SK-N-SH treated with all-trans-retinoic acid at 6 μM for 48 hours (cell line): Measurements from ENCODE around the gene CHEK2.

Experiments used
- ATAC-seq: fragments of 200-7000 bp; cut with Tn5 transposase; 3 replicates; pipeline ENCODE4 v1.9.1; 2020; ENCODE audit warnings: mild to moderate bottlenecking, moderate library complexity
- ARNTL ChIP-seq: fragments of 450-650 bp; formaldehyde crosslinking; IDR thresholded peaks from 2 replicates; pipeline ENCODE4 v1.5.0; 2020; ENCODE audit warnings: low read depth, mild to moderate bottlenecking, moderate library complexity, borderline replicate concordance
- BACH2 ChIP-seq: fragments of 250-450 bp; sonication (Bioruptor Pico); IDR thresholded peaks from 2 replicates; pipeline ENCODE4 v1.9.0; 2021; ENCODE audit warnings: mild to moderate bottlenecking, borderline replicate concordance
- CSDC2 ChIP-seq: fragments of 250-450 bp; sonication (Bioruptor Pico); IDR thresholded peaks from 2 replicates; pipeline ENCODE4 v1.5.0; 2020; ENCODE audit warnings: mild to moderate bottlenecking, moderate library complexity
- ESRRG ChIP-seq: fragments of 250-450 bp; sonication (Bioruptor Pico); IDR thresholded peaks from 2 replicates; pipeline ENCODE4 v1.6.1; 2021; ENCODE audit warnings: mild to moderate bottlenecking
- GLIS3 ChIP-seq: fragments of 250-450 bp; sonication (Bioruptor Pico); IDR thresholded peaks from 2 replicates; pipeline ENCODE4 v1.5.0; 2020; ENCODE audit warnings: mild to moderate bottlenecking, moderate library complexity
- ISL1 ChIP-seq: fragments of 250-450 bp; sonication (Bioruptor Pico); IDR thresholded peaks from 2 replicates; pipeline ENCODE4 v2.1.2; 2022; ENCODE audit warnings: mild to moderate bottlenecking, moderate library complexity
- OSR1 ChIP-seq: fragments of 250-450 bp; sonication (Bioruptor Pico); IDR thresholded peaks from 2 replicates; pipeline ENCODE4 v1.8.0; 2022; ENCODE audit warnings: moderate library complexity, mild to moderate bottlenecking, inconsistent platforms
- RARB ChIP-seq: fragments of 250-450 bp; sonication (Bioruptor Pico); IDR thresholded peaks from 2 replicates; pipeline ENCODE4 v1.8.0; 2021; ENCODE audit warnings: mild to moderate bottlenecking, moderate library complexity
- SNAI2 ChIP-seq: fragments of 250-450 bp; sonication (Bioruptor Pico); IDR thresholded peaks from 2 replicates; pipeline ENCODE4 v1.5.0; 2020; ENCODE audit warnings: mild to moderate bottlenecking, moderate library complexity
- TCF4 ChIP-seq: fragments of 250-450 bp; sonication (Bioruptor Pico); IDR thresholded peaks from 2 replicates; pipeline ENCODE4 v1.8.0; 2021; ENCODE audit warnings: mild to moderate bottlenecking, moderate library complexity, borderline replicate concordance
- TOX ChIP-seq: fragments of 250-450 bp; sonication (Bioruptor Pico); IDR thresholded peaks from 2 replicates; pipeline ENCODE4 v1.8.0; 2021; ENCODE audit warnings: mild to moderate bottlenecking, moderate library complexity, borderline replicate concordance
- ZC3H10 ChIP-seq: fragments of 250-450 bp; sonication (Bioruptor Pico); IDR thresholded peaks from 2 replicates; pipeline ENCODE4 v1.5.1; 2021; ENCODE audit warnings: mild to moderate bottlenecking, moderate library complexity
- ZFP3 ChIP-seq: fragments of 250-450 bp; sonication (Bioruptor Pico); IDR thresholded peaks from 2 replicates; pipeline ENCODE4 v1.5.0; 2020; ENCODE audit warnings: mild to moderate bottlenecking, moderate library complexity
- ZFP30 ChIP-seq: fragments of 450-650 bp; formaldehyde crosslinking; IDR thresholded peaks from 2 replicates; pipeline ENCODE4 v1.5.0; 2022; ENCODE audit warnings: mild to moderate bottlenecking, moderate library complexity
- ZNF70 ChIP-seq: fragments of 450-650 bp; formaldehyde crosslinking; IDR thresholded peaks from 2 replicates; pipeline ENCODE4 v1.5.0; 2020; ENCODE audit warnings: mild to moderate bottlenecking, moderate library complexity
- ZNF8 ChIP-seq: fragments of 450-650 bp; formaldehyde crosslinking; IDR thresholded peaks from 2 replicates; pipeline ENCODE4 v1.5.0; 2020; ENCODE audit warnings: mild to moderate bottlenecking, moderate library complexity
- TF ChIP-seq, protein P1 (sequence below): fragments of 250-450 bp; sonication (Bioruptor Pico); IDR thresholded peaks from 2 replicates; pipeline ENCODE4 v1.8.0; 2021; ENCODE audit warnings: low read depth, mild to moderate bottlenecking, moderate library complexity, borderline replicate concordance
- TF ChIP-seq, protein P2 (sequence below): fragments of 250-450 bp; sonication (Bioruptor Pico); IDR thresholded peaks from 2 replicates; pipeline ENCODE4 v1.8.0; 2020; ENCODE audit warnings: mild to moderate bottlenecking, moderate library complexity, borderline replicate concordance
- TF ChIP-seq, protein P3 (sequence below): fragments of 250-450 bp; sonication (Bioruptor Pico); IDR thresholded peaks from 2 replicates; pipeline ENCODE4 v1.5.1; 2021; ENCODE audit warnings: mild to moderate bottlenecking, moderate library complexity
- TF ChIP-seq, protein P4 (sequence below): fragments of 250-450 bp; sonication (Bioruptor Pico); IDR thresholded peaks from 2 replicates; pipeline ENCODE4 v1.5.0; 2020; ENCODE audit warnings: mild to moderate bottlenecking, moderate library complexity
- TF ChIP-seq, protein P5 (sequence below): fragments of 250-450 bp; sonication (Bioruptor Pico); IDR thresholded peaks from 2 replicates; pipeline ENCODE4 v1.5.1; 2020; ENCODE audit warnings: low read depth, mild to moderate bottlenecking, moderate library complexity

Gene CHEK2

DNA sequence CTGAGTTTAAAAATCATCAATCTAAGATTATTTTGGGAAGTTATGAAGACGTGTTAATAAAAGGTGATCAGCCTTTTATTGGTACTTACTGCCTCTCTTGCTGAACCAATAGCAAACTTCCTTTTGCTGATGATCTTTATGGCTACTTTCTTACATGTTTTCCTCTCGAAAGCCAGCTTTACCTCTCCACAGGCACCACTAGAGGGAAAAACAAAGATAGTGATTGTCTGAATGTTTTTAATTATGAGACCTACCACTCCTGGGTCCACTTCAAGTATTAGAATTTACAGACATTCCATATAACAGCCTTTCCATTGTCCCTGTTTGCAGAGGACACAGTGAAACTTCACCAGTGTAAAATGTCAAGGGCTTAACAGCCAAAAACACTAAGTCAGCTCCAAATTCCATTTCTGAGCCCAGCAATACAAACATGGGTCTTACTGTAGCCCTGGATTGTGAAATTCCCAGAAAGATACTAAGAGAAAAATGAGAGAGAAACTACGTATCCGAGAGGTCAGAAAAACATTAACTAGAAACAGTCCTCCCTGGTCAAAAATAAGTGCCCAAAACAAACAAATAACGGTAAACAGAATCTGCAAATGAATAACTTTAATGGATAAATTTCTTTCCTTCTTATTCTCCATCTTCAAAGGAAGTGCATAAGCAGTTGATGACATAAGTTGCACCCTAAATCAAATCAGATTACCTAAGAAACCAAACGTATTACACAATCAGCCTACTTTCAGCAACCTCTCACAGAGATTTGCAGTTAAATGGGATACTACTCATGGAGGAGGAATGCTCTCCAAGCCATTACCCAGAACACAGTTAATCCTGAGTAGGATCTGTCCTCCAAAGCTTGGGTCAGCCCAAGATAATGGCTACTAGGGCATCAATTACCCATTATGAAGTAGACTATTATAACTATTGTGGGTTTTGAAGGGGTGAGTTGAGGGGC is 29.5 kb downstream of the CHEK2 start (continued):
- TF ChIP-seq ZNF70 (CRISPR knock-in tag) (no peak), ZNF8 (CRISPR knock-in tag) (no peak), ARNTL (no peak), TOX (CRISPR knock-in tag) (peak; percentile 48; the same call in 1 of the 2 replicates), SNAI2 (CRISPR knock-in tag) (no peak), TCF4 (no peak)

DNA sequence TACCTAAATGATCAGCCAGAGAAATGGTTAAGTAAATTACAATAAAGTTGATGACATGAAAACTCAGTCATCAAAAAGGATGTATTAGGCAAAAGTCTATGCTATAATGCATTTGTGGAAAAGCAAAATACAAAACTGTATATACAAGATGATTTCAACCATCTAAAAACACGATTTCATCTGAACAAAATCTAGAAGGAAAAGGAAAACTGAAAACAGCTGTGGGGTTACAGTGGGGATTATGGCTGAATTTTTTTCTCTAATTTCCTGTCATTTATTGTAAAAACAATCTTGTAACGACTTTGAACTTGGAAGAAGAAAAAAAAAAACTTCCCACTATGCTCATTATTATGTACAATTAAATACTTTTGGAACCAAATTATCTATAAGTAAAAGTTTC is 30.3 kb downstream of the CHEK2 start:
- ATAC-seq: no peak
- TF ChIP-seq RARB (CRISPR knock-in tag) (no peak), ZFP3 (CRISPR knock-in tag) (no peak), ZFP30 (CRISPR knock-in tag) (no peak), GLIS3 (CRISPR knock-in tag) (no peak)

DNA sequence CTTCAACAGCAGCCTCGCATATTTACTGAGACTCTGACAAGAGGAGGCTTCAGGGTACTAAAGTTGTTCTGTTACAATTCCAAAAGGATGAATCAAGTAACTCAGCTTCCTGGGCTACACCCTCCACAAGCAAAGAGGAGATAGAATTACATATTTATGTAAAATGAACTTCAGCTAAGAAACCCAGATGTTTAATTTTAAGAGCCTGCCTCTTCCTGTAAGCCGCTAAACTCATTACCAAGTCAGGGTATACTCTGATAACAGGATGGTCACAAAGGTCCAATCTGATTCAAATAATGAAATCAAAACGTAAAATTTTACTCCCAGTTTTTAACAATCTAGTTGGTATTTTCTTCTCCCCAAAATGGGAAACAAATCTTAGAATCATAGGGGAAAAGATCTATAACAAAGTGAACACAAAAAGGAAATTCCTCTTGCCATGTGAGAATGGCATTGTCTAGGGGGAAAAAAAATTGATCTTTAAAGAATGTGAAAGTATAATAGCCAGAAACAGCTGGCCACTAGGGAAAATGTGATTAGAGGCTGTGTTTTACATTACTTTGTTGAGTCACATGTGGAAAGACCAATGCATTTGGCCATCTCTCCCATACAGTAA is 30.9 kb downstream of the CHEK2 start:
- ATAC-seq: peak; percentile 91
- peak; percentile 56; the same call in 1 of the 2 replicates for TF ChIP-seq TCF4
- TF ChIP-seq, protein P1, sequence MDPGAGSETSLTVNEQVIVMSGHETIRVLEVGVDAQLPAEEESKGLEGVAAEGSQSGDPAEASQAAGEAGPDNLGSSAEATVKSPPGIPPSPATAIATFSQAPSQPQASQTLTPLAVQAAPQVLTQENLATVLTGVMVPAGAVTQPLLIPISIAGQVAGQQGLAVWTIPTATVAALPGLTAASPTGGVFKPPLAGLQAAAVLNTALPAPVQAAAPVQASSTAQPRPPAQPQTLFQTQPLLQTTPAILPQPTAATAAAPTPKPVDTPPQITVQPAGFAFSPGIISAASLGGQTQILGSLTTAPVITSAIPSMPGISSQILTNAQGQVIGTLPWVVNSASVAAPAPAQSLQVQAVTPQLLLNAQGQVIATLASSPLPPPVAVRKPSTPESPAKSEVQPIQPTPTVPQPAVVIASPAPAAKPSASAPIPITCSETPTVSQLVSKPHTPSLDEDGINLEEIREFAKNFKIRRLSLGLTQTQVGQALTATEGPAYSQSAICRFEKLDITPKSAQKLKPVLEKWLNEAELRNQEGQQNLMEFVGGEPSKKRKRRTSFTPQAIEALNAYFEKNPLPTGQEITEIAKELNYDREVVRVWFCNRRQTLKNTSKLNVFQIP (CRISPR knock-in tag): no peak

DNA sequence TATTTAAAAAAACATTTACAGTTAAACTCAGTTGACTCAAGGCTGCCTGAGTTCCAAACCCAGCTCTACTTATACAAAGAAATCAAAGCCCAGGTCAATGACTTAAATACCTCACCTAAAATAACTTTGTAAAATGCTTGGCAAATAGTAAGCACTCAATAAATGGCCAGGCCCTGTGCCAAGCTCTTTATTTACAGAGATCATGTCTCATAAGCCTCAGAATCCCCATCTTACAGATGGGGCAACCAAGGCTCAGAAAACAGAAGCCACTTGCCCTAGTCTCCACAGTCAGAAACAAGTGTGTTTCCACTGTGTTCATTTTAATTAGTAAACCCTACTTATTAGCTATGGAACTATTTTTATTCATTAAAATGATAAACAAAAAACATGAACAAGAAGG is 31.5 kb downstream of the CHEK2 start:
- TF ChIP-seq ZNF70 (CRISPR knock-in tag) (no peak), TOX (CRISPR knock-in tag) (no peak), GLIS3 (CRISPR knock-in tag) (no peak), CSDC2 (CRISPR knock-in tag) (no peak), RARB (CRISPR knock-in tag) (no peak), BACH2 (no peak), ZC3H10 (no peak), SNAI2 (CRISPR knock-in tag) (no peak), ISL1 (CRISPR knock-in tag) (no peak), ZNF8 (CRISPR knock-in tag) (no peak), TCF4 (no peak), OSR1 (no peak), ESRRG (CRISPR knock-in tag) (no peak), ARNTL (no peak), ZFP30 (CRISPR knock-in tag) (no peak)
- TF ChIP-seq, protein P2, sequence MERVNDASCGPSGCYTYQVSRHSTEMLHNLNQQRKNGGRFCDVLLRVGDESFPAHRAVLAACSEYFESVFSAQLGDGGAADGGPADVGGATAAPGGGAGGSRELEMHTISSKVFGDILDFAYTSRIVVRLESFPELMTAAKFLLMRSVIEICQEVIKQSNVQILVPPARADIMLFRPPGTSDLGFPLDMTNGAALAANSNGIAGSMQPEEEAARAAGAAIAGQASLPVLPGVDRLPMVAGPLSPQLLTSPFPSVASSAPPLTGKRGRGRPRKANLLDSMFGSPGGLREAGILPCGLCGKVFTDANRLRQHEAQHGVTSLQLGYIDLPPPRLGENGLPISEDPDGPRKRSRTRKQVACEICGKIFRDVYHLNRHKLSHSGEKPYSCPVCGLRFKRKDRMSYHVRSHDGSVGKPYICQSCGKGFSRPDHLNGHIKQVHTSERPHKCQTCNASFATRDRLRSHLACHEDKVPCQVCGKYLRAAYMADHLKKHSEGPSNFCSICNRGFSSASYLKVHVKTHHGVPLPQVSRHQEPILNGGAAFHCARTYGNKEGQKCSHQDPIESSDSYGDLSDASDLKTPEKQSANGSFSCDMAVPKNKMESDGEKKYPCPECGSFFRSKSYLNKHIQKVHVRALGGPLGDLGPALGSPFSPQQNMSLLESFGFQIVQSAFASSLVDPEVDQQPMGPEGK (CRISPR knock-in tag): no peak
- TF ChIP-seq, protein P3, sequence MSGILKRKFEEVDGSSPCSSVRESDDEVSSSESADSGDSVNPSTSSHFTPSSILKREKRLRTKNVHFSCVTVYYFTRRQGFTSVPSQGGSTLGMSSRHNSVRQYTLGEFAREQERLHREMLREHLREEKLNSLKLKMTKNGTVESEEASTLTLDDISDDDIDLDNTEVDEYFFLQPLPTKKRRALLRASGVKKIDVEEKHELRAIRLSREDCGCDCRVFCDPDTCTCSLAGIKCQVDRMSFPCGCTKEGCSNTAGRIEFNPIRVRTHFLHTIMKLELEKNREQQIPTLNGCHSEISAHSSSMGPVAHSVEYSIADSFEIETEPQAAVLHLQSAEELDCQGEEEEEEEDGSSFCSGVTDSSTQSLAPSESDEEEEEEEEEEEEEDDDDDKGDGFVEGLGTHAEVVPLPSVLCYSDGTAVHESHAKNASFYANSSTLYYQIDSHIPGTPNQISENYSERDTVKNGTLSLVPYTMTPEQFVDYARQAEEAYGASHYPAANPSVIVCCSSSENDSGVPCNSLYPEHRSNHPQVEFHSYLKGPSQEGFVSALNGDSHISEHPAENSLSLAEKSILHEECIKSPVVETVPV (CRISPR knock-in tag): no peak
- TF ChIP-seq, protein P4, sequence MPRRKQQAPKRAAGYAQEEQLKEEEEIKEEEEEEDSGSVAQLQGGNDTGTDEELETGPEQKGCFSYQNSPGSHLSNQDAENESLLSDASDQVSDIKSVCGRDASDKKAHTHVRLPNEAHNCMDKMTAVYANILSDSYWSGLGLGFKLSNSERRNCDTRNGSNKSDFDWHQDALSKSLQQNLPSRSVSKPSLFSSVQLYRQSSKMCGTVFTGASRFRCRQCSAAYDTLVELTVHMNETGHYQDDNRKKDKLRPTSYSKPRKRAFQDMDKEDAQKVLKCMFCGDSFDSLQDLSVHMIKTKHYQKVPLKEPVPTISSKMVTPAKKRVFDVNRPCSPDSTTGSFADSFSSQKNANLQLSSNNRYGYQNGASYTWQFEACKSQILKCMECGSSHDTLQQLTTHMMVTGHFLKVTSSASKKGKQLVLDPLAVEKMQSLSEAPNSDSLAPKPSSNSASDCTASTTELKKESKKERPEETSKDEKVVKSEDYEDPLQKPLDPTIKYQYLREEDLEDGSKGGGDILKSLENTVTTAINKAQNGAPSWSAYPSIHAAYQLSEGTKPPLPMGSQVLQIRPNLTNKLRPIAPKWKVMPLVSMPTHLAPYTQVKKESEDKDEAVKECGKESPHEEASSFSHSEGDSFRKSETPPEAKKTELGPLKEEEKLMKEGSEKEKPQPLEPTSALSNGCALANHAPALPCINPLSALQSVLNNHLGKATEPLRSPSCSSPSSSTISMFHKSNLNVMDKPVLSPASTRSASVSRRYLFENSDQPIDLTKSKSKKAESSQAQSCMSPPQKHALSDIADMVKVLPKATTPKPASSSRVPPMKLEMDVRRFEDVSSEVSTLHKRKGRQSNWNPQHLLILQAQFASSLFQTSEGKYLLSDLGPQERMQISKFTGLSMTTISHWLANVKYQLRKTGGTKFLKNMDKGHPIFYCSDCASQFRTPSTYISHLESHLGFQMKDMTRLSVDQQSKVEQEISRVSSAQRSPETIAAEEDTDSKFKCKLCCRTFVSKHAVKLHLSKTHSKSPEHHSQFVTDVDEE (CRISPR knock-in tag): no peak
- TF ChIP-seq, protein P5, sequence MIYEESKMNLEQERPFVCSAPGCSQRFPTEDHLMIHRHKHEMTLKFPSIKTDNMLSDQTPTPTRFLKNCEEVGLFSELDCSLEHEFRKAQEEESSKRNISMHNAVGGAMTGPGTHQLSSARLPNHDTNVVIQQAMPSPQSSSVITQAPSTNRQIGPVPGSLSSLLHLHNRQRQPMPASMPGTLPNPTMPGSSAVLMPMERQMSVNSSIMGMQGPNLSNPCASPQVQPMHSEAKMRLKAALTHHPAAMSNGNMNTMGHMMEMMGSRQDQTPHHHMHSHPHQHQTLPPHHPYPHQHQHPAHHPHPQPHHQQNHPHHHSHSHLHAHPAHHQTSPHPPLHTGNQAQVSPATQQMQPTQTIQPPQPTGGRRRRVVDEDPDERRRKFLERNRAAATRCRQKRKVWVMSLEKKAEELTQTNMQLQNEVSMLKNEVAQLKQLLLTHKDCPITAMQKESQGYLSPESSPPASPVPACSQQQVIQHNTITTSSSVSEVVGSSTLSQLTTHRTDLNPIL (CRISPR knock-in tag): no peak
- TF ChIP-seq, protein P1 (CRISPR knock-in tag): no peak
- peak; percentile 12 for ATAC-seq
